ENCODE data around the gene PTPRM.

Gene PTPRM

DNA sequence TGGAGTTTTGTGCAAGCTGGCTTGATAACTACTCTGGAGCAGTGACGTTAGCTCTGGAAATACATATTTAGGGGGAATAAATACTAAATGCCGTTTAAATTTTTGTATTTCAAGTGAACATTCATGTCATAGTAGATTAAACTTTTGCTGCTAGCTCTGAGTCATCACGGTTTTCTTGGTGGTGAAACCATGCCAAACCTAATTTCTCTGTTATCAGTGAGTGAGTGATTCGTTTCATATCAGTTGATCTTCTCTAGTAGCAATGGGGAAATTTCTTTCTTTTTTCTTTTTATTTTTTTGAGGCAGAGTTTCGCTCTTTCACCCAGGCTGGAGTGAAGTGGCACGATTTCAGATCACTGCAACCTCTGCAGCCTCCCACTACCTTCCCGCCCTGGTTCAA is 211.1 kb downstream of the PTPRM start:
- ATAC-seq = no peak
- TF ChIP-seq ISL1 (CRISPR knock-in tag; IDR thresholded peaks at IDR 0.05) = peak; percentile 73
- no peak for TF ChIP-seq SNAI2 (CRISPR knock-in tag; IDR thresholded peaks at IDR 0.05)

- no peak for ATAC-seq
- TF ChIP-seq CSRNP3 (CRISPR knock-in tag; IDR thresholded peaks at IDR 0.05) = no peak
These were observed 212.1 kb downstream of the PTPRM start for GRCh38 chr18:7779211-7779610.

DNA sequence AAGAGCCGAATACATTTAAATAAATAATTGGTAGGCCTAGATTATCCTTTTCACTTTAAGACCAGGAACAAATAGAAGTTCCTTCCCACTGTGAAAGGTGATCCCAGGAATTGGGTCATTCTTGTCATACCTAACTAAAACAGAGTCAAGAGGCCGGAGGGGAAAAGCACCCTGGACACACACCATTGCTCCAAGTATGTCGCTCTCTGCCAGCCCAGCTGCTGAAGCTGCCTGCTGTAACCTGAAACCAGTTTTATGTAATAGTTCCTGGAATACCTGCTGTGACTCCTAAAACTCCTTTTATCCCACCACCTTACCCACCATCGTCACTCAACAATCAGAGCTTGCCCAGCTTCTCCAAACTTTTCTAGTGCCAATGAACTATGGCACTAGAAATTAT is 217.1 kb downstream of the PTPRM start:
- TF ChIP-seq CSDC2 (CRISPR knock-in tag; IDR thresholded peaks at IDR 0.05) (no peak), ZC3H10 (CRISPR knock-in tag; IDR thresholded peaks at IDR 0.05) (no peak), TOX (CRISPR knock-in tag; IDR thresholded peaks at IDR 0.05; ENCODE audit: borderline replicate concordance) (no peak), ISL1 (CRISPR knock-in tag; IDR thresholded peaks at IDR 0.05) (no peak), ZFP3 (CRISPR knock-in tag; IDR thresholded peaks at IDR 0.05) (no peak), ZNF70 (CRISPR knock-in tag; IDR thresholded peaks at IDR 0.05) (no peak), RARB (CRISPR knock-in tag; IDR thresholded peaks at IDR 0.05) (no peak), TSHZ2 (CRISPR knock-in tag; IDR thresholded peaks at IDR 0.05) (no peak), ZFP30 (CRISPR knock-in tag; IDR thresholded peaks at IDR 0.05) (no peak), ARNTL (CRISPR knock-in tag; IDR thresholded peaks at IDR 0.05; ENCODE audit: borderline replicate concordance, low read depth) (no peak), ZNF8 (CRISPR knock-in tag; IDR thresholded peaks at IDR 0.05) (no peak), ZNF565 (CRISPR knock-in tag; conservative IDR thresholded peaks at IDR 0.05; ENCODE audit: low read depth) (no peak), PPARA (CRISPR knock-in tag; IDR thresholded peaks at IDR 0.05; ENCODE audit: borderline replicate concordance) (no peak), BACH2 (CRISPR knock-in tag; IDR thresholded peaks at IDR 0.05; ENCODE audit: borderline replicate concordance) (no peak), POU6F1 (CRISPR knock-in tag; IDR thresholded peaks at IDR 0.05; ENCODE audit: borderline replicate concordance, low read depth) (no peak), GLIS3 (CRISPR knock-in tag; IDR thresholded peaks at IDR 0.05) (no peak)
- TF ChIP-seq, protein P1, sequence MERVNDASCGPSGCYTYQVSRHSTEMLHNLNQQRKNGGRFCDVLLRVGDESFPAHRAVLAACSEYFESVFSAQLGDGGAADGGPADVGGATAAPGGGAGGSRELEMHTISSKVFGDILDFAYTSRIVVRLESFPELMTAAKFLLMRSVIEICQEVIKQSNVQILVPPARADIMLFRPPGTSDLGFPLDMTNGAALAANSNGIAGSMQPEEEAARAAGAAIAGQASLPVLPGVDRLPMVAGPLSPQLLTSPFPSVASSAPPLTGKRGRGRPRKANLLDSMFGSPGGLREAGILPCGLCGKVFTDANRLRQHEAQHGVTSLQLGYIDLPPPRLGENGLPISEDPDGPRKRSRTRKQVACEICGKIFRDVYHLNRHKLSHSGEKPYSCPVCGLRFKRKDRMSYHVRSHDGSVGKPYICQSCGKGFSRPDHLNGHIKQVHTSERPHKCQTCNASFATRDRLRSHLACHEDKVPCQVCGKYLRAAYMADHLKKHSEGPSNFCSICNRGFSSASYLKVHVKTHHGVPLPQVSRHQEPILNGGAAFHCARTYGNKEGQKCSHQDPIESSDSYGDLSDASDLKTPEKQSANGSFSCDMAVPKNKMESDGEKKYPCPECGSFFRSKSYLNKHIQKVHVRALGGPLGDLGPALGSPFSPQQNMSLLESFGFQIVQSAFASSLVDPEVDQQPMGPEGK (CRISPR knock-in tag; IDR thresholded peaks at IDR 0.05; ENCODE audit: borderline replicate concordance) = no peak
- ATAC-seq = no peak

DNA sequence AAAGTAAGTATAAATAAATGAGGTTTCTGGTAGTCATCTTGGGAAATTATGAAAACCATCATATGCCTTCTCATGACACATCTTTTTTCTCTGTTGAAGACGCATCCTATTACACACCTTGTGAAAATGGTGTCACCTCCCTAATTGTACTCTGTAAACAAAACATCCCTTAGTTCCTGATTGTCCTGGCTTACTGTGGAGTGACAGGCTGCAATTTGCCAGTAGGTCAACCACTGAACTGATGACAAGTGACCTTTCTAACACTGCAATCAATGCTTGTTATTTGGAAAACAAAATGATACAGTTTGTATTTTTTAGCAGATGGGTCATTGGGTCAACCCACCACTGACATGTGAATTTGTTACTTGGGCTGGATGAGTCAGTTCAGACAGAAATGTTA is 219.5 kb downstream of the PTPRM start:
- TF ChIP-seq ZNF565 (CRISPR knock-in tag; conservative IDR thresholded peaks at IDR 0.05; ENCODE audit: low read depth) = no peak
- no peak for ATAC-seq

- ATAC-seq = no peak
- TF ChIP-seq ISL1 (CRISPR knock-in tag; IDR thresholded peaks at IDR 0.05) (no peak), TOX (CRISPR knock-in tag; IDR thresholded peaks at IDR 0.05; ENCODE audit: borderline replicate concordance) (no peak), BACH2 (CRISPR knock-in tag; IDR thresholded peaks at IDR 0.05; ENCODE audit: borderline replicate concordance) (no peak), ZNF565 (CRISPR knock-in tag; conservative IDR thresholded peaks at IDR 0.05; ENCODE audit: low read depth) (no peak)
These were observed 220.2 kb downstream of the PTPRM start for GRCh38 chr18:7787339-7787738.

Data from SK-N-SH treated with all-trans-retinoic acid at 6 μM for 48 hours (cell line).